OCI-LY7 (cell line): ENCODE results near the gene KAT6B.

ENCODE experiments used
- CTCF ChIP-seq: fragments of 200-600 bp; sonication (generic); conservative IDR thresholded peaks from 2 replicates; pipeline ENCODE4 v1.5.1; 2014; ENCODE audit warnings: mild to moderate bottlenecking, antibody characterized with exemption, low read length, moderate library complexity, mixed read lengths
- EZH2phosphoT487 ChIP-seq: fragments of 200-600 bp; sonication (generic); IDR thresholded peaks from 2 replicates; pipeline ENCODE4 v1.6.1; 2018; ENCODE audit warnings: low read depth, borderline replicate concordance, mild to moderate bottlenecking, mixed run types, antibody characterized with exemption, low read length, moderate library complexity, mixed read lengths

GRCh38 chr10:74988054-74988775 lies 161.8 kb downstream of the KAT6B start:
- TF ChIP-seq CTCF = no peak
- no peak for TF ChIP-seq EZH2phosphoT487
